Fibroblast of peridontal ligament (primary cell): ENCODE results near the gene DEFB128.
A peak's percentile ranks its signal among the peaks of the same experiment; 100 is the strongest.
"Not testable (repeated sequence)": the region's sequence is repeated elsewhere in the genome, so short reads cannot be mapped to it uniquely, and the experiment has no call there.

Experiments used
- DNase-seq: peaks from one replicate; pipeline ENCODE4 v3.0.0-alpha.2; 2010; ENCODE audit errors: extremely low read depth

DEFB128 gene

DNA sequence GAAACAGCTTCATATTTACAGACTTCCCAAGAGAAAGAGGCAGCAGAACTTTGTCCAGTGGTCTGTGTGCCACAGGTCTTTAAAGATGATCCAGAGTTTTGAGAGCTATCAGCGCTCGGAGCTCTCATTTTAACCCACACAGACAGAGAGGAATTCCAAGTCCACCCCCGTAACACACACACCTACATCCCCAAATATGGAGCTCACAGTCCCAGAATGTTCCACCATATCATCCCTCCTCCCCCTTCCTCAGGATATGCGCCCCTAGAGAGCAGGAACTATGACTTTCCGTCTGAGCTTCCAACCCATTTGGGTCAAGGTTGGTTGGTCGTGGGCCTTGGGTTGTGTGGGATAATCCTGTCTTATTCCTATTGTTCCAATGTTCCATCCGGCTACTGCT lies at the start of gene DEFB128:
TSS of gene DEFB128 (minus strand) at position 101 of the 400 bp plus-strand sequence. CDS start at position 13, 88 bp downstream.
- no peak for DNase-seq

DNA sequence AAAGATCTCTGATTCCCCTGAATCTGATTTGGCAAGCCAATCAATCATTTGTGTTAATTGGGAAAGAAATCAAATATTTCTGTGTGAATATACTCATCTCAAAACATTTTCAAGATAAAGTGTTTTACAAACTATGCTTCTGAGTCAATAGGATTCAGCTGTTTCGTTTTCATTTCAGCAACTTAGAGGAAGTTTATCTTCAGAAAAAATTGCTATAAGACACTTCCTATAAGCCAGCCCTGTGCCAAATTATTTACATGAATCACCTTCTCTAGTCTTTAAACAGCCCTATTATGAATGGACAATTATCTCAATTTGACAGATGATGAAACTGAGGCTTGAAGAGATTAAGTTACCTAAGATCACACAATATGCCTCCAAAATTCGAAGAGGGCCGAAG lies 48.4 kb upstream of the DEFB128 start:
- DNase-seq: peak; percentile 2

DNA sequence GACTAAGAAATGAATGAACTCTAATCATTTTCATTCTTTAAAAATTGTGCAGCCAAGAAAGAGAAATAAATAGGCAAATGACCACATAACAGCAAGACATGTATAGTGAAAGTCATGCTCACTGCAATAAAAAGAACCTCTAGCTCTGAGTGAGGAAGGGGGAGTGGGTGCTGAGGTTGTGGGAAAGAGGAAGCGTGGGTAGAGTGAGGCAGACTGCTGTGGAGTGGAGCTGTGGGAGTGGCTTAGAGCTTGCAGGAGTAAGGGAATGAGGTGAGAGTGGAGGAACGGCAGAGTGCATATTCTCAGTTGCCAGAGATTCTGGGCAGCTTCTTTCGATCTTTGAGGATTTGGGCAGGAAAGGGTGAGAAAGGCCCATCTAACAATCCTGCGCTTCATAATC lies 48.0 kb upstream of the DEFB128 start:
- no peak for DNase-seq

DNA sequence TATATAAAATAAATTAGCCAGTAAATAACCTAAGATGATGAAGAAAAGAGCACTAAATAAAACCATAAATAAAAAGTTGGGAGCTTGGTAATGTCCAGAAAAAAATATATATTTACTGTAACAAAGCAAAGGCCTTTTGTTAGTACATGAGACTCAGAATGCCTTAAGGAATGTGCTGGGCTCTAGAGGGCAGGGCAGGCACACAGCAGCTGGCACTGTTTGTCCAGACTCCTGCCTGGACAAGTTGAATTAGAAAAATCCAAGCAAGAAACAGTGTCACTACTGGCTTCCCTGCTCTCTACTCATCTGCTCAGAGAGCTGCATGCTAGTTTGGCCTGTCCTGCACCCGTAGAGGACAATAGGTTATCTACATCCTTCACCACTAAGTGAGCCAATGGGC lies 46.4 kb upstream of the DEFB128 start:
- DNase-seq: peak; percentile 35

DNA sequence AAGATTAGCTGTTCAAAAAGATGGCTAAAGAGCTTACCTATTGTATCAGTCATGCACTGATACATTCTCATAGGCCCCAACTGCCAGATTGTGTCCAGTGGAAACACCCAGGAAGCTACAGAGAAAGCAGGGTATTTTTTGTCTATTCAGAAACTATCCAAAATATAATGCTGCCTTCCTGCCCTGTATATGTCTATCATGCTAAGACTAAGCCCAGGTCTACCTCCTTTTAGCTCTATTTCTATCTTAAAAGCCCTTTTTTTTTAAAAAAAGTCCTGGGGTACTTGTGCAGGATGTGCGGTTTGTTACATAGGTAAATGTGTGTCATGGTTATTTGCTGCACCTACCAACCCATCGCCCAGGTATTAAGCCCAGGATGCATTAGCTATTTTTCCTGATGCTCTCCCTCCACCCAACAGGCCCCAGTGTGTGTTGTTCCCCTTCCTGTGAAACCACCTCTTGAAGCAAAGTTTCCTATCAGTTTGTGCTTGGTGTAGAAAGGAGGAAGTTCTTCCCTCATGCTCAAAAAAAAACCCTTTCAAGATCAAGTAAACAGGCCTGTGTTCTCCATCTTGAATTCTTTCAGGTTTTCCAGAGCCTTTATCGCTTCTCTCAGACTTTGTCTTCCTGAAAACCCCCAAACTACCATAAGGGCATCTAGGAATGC lies 38.1 kb upstream of the DEFB128 start:
- DNase-seq: no peak

DNA sequence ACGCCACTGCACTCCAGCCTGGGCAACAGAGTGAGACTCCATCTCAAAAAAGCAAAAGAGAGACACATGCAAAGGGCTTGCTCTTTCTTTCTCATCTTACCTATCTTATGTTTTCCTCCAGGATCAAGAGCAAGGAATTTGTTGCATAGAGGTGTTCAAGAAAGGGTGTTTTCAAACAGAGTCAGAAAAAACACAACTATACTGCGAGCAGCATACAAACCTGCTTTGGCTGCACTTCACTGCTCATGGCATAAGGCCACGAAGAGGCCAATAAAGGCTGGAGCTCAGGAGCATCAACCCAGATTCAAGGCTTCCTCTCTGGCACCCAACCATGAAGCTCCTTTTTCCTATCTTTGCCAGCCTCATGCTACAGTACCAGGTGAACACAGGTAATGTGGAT lies 37.4 kb upstream of the DEFB128 start, which contains the start of gene DEFB129:
TSS of gene DEFB129 (plus strand) at position 301 of the 400 bp plus-strand sequence. CDS start at position 332, 31 bp downstream.
- DNase-seq: no peak

DNA sequence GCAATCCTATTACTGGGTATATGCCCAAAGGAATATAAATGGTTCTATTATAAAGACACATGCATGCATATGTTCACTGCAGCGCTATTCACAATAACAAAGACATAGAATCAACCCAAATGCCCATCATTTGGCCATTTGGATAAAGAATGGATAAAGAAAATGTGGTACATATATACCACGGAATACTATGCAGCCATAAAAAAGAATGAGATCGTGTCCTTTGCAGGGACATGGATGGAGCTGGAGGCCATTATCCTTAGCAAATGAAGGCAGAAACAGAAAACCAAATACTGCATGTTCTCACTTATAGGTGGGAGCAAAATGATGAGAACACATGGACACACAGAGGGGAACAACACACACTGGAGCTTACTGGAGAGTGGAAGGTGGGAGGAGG lies 36.4 kb upstream of the DEFB128 start:
- DNase-seq: not testable (repeated sequence)

DNA sequence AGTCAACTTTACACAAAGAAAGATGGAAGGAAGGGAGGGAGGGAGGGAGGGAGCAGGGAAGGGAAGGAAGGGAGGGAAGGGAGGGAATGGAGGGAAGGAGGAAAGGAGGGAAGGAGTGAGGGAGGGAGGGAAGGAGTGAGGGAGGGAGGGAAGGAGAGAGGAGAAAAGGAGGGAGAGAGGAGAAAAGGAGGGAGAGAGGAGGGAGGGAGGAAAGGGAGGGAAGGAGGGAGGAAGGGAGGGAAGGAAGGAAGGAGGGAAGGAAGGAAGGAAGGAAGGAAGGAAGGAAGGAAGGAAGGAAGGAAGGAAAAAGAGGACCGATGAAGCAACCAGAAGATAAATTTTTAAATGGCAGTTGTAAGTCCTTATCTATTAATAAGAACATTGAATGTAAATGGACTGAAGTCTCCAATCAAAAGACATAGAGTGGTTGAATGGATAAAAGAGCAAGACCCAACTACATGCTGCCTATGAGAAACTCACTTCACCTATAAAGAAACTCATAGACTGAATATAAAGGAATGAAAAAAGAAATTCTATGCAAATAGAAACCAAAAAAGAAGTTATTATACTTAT lies 31.8 kb upstream of the DEFB128 start:
- DNase-seq: no peak

DNA sequence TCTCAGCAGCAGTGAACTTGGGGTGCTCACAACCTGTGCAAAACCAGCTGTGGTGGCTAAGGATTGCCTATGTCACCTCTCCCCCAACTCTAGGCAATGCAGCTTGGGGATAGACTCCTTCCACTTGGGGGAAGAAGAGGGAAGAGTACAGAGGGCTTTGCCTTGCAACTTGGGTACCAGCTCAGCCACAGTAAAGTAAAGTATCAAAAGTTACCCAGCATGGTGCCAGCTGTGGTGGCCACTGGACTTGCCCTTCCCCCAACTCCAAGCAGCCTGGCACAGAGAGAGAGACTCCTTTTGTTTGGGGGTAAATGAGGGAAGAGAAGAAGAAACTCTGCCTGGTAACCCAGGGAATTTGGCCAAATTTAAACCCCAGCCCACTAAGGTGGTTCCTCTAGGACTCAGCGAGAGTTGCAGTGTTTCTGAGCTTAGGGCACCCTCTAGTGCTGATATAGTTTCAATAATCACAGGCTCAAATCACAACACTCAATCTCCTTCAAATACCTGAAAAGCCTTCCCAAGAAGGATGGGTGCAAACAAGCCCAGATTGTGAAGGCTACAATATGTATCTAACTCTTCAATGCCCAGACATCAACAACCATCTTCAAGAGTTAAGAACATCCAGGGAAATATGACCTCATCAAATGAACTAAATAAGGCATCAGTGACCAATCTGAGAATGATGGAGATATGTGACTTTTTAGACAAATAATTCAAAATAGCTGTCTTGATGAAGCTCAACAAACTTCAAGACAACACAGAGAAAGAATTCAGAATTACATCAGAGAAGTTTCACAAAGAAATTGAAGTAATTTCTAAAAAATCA lies 30.0 kb upstream of the DEFB128 start:
- DNase-seq: peak; percentile 24

DNA sequence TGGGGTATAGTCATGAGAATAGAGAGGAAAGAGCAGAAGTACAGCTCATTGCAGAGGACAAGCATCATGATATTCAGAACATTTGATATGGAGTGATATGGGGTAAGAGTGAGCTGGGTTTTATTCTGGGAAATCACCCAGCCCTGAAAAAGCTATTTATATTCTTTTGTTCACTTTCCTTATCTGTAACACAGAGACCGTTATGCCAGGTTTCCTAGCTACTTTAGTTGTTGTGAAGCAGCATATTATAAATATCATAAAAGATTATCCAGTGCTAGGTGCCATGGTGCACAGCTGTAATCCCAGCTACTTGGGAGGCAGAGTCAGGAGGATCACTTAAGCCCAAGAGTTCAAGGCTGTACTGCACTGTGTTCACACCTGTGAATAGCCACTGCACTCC lies 27.8 kb upstream of the DEFB128 start:
- DNase-seq: no peak

DNA sequence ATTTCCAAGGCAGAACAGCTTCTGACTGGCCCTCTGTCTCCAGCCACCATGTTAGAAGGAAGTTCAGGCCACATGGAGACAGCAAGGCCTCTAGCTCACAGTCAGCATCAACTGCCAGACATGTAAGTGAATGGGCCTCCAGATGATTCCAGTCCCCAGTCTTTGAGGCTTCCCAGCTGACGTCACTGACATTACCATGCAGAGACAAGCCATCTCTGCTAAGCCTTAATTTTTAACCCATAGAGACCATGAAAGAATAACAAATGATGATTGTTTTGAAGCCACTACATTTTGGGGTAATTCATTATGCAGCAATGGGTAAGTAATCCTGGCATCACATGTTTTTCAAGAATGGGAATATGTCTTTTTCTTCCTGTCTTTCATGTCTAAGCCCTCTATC lies 26.3 kb upstream of the DEFB128 start:
- no peak for DNase-seq

DNA sequence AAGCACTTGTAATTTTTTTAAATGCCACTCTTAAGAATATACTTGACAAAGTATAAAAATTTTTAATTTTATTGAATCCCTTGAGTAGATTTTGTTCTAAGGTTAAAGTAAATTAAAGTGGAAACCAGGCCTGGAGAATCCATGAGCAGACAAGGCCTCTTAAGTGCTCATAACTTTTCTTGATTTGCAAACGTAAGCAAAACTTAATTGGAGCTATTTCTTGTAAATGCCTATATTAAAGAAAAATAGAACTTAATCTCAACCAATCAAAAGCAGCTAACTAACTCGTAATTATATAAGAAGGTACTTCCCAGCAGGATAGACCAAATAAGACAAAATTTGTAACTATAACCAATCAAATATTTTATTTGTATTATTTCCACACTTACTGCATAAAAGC lies 24.9 kb upstream of the DEFB128 start:
- no peak for DNase-seq

DNA sequence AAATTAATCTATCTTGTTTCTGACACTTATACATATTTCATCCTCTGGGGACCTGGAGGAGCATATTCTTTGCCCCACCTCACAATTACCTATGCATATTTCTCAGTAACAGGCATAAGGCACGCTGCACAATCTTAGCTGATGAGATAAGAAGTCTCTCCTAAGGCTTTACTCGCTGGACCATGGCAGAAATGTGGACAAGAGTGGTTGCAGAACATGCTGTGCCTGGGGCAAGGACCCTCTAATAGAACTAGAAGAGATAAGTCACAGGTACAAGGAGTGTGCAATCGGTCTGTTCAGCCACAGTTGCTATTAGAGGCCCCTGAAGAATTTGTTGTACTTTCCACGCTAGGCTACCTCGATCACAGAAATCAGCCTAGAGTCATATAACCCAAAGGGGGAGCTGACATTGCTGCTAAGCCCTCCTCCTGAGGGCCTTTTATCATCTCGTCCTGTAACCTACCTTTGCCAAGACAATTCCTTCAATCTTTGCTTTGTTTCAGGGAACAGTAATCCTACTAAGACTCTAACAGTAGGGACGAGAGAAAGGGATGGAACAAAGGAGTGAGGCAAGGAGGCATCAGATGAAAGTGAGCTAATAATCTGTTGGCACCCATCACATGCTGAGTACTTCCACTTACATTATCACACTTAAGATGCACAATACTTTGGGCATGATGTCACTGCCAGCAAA lies 21.4 kb upstream of the DEFB128 start:
- DNase-seq: no peak

DNA sequence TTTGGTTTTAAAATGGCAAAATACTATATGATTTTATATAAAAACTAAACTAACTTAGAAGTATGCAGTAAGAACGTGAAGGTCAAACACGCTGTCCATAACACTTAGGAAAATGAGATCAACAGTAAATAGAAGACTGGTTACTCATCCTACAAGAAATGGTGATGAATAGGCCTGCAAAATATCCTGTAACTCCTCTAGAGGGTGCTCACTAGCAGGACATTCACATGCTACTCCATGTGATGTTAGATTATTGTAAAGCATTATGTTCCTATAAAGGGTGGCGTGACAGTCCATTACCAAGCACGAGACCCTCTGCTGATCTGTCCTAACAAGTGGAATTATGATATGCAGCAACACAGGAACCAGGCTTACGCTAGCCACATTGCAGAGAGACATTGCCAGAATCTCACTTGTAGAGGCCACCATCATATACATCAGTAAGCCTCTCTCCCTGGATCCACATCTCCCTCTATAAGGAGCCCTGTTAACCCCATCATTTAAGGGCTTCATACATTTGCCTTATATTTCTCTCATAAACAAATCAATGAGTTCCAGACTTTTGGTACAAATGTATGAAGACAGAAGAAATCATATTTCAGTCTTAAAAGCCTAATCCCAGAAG lies 19.5 kb upstream of the DEFB128 start:
- DNase-seq: peak; percentile 78

DNA sequence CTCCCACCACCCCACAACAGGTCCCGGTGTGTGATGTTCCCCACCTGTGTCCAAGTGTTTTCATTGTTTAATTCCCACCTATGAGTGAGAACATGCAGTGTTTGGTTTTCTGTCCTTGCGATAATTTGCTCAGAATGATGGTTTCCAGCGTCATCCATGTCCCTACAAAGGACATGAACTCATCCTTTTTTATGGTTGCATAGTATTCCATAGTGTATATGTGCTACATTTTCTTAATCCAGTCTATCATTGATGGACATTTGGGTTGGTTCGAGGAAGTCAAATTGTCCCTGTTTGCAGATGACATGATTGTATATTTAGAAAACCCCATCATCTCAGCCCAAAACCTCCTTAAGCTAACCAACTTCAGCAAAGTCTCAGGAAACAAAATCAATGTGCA lies 14.1 kb upstream of the DEFB128 start:
- DNase-seq: not testable (repeated sequence)

DNA sequence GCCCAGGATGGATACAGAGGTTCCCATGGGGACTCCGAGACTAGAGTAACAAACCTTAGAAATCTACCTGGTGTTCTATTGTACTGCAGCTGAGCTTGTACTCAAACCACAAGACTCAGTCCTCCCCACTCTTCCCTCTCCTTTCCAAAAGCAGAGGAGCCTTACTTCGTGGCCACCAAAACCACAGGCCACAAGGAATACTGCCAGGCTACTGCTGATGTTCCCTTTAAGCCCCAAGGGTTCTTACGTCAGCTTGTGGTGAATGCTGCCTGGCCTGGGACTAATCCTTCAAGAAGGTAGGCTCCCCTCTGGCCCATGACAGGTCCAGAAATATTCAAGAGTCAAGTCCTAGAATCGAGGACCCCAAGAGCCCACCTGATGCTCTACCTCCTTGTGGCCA lies 10.5 kb upstream of the DEFB128 start:
- no peak for DNase-seq

DNA sequence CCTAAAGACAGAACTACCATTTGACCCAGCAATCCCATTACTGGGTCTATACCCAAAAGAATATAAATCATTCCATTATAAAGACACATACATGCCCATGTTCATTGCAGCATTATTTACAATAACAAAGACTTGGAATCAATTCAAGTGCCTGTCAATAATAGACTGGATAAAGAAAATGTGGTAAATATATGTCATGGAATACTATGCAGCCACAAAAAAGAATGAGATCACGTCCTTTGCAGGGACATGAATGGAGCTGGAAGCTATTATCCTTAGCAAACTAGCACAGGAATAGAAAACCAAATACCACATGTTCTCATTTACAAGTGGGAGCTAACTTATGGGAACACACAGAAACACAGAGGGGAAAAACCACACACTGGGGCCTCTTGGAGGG lies 8.7 kb upstream of the DEFB128 start:
- no peak for DNase-seq

DNA sequence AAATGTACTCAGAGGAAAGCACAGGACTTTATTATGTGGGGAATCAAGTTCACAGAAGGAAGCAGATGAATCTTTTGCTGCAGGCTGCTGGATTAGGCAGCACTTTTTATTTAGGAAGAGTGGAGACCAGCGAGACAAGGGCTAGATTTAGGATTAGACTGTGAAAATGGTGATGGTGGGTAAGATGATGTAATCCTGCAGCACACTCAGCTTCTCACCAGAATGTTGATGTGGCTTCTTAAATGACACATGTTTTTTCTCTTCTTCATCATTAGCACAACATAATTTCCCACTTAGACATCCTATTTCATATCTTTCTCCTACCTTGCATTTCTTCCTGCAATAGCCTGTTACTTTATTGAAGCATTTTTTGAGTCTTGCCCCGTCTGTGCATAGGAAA lies 1.8 kb downstream of the DEFB128 start:
- no peak for DNase-seq

DNA sequence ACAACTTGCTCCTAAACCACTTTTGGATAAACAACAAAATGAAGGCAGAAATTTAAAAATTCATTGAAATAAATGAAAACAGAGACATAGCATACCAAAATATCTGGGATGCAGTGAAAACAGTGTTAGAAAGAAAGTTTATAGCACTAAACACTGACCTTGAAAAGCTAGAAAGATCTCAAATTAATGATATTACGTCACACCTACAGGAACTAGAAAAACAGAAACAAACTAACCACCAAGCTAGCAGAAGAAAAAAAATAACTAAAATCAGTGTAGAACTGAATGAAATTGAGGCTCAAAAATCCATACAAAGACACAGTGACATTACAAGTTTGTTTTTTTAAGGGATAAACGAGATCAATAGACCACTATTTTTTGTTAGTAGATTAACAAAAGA lies 5.2 kb downstream of the DEFB128 start:
- no peak for DNase-seq

DNA sequence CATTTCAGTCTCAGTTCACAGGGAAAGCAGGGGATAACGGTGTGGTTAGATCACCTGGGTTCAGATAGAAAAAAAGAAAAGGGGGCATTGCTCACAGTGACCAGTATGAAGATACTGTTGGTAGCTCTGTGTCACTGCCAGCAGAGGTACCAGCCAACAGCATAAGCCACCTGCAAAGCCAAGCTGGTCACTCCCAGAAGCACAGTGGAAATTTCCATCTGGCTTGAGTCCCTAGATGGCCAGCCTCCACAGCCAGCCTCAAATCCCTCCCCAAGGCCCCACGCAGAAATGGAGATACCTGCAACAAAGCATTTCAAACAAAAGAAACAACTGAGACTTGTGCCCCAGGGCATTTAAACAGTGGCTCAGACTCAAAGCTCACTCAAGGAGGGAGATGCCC lies 20.6 kb downstream of the DEFB128 start:
- no peak for DNase-seq

DNA sequence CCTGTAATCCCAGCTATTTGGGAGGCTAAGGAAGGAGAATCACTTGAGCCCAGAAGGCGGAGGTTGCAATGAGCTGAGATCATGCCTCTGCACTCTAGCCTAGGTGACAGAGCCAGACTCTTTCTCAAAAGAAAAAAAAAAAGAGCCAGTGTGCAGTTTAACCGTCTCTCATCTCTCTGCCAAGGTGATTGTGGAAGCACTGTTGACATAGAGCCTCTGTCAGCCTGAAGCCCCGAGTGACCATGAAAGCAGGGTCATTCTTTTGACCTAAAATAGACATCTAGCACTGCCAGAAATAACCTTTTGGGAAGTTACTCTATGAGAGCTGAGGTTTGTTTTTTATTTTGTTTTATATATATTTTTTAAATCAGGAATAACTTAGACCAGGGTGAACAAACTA lies 24.9 kb downstream of the DEFB128 start:
- DNase-seq: no peak

DNA sequence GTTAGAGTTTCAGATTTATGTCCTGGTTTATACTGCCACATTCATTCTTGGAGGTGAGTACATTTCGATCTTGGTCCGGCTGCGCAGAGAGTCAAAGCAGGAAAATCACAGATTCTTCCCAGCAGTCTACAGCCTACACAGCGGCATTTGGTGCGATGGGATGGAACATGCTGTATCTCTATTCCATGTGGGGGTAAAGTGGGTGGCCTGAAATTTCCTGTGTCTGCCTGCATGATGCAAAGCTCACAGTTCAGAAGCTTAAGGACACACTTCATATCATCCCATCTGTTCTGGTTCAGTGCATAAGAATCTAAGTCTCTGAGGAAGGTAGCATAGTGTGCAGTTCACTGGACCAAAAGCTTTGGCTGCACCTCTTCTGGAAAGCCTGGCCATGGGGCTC lies 32.4 kb downstream of the DEFB128 start, which contains the start of gene DEFB127:
TSS of gene DEFB127 (plus strand) at position 301 of the 400 bp plus-strand sequence. CDS start at position 392, 91 bp downstream.
- DNase-seq: no peak
